CD4-positive, alpha-beta T cell treated with Interleukin-17A for 4 hours (primary cell): Measurements from ENCODE around the gene ECSIT.
"Not testable (repeated sequence)": the region's sequence is repeated elsewhere in the genome, so short reads cannot be mapped to it uniquely, and the experiment has no call there.

Source experiments
- DNase-seq: peaks from one replicate; pipeline ENCODE4 v3.0.0-alpha.2; 2020; ENCODE audit warnings: mixed read lengths

The ECSIT gene

DNA sequence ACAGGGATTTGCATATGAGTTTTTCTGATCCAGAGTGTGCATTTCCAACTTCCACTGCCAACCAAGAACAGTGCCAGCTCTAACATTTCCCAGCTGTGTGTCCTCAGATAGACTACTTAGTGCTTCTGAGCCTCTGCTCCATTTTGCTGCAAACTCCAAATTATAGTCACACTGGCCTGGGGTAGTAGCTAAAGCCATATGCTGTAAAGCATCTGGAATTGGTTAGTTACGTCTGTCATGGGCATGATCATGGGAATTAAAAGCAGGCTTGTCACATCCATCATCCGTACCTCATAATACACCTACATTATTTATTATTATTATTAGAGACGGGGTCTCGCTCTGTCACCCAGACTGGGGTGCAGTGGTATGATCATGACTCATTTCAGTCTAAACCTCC, 55.2 kb downstream of the ECSIT start:
- no peak for DNase-seq

DNA sequence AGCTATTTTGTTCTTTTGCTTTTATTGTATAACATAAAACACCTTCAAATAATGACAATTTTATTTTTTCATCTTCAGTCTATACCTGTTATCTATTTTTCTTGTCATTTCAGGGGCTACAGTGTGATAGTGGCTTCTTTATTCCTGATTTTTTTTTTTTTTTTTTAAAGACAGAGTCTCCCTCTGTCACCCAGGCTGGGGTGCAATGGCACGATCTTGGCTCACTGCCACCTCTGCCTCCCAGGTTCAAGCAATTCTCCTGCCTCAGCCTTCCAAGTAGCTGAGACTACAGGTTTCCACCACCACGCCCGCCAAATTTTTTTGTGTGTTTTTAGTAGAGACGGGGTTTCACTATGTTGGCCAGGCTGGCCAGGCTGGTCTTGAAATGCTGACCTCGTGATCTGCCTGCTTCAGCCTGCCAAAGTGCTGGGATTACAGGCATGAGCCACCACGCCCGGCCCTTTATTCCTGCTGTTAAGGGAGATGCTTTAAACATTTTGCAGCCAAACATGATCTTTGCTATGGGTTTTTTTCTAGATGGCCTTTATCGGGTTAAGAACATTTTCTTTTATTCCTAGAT, 60.6 kb downstream of the ECSIT start:
- not testable (repeated sequence) for DNase-seq

DNA sequence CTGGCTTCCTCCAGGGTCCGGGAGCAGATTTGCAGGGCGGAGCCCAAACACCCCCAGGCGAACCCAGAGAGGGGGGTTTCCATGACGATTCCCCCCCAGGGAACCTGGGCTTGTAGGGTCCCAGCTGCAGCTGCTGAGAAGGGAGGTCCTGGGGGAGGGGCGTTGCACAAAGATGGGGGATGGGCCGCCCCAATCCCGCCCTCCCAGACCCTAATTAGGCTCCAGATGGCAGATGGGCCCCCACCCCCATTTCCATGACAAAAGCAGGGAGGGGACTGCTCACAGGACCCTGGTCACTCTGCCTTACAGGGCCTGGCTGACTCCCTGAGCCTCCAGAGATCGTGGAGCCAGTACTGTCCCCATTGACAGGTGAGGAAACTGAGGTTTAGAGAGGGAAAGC, 63.3 kb downstream of the ECSIT start:
- DNase-seq, result no peak

DNA sequence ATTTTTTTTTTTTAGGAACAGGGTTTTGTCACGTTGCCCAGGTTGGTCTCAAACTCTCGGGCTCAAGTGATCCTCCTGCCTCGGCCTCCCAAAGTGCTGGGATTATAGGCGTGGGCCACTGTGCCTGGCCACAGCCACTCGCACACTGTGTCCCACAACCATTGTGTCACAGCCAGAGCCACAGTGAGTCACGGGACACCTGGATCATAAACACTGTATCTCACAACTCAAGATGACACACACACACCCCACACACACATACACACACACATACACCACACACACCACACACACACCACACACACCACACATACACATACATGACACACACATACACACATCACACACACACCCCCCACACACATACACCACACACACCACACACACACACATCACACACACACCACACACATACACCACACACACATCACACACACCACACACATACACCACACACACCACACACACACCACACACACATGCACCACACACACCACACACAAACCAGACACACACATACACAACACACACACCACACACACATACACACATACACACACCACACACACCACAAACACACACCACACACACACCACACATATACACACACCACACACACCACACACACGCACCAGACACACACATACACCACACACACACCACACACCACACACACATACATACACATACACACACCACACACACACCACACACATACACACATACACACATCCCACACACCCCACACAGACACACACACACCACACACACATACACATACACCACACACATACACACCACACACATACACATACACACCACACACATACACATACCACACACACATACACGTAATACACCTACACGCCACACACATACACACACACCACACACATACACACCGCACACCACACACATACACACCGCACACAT, 64.3 kb downstream of the ECSIT start:
- no peak for DNase-seq

DNA sequence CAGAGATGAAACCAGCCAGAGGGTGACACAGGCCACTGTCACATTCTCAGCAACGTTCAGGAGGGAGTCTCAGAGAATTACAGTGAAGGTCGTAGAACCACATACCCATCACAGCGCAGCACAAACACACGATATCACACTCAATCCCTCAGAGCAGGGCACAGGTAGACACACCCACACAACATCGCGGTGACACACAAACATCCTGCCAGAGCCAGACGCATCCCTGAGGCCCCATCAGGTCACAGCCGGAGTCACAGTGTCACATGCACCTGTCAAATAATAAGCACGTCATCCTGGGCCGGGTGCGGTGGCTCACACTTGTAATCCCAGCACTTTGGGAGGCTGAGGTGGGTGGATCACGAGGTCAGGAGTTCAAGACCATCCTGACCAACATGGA, 65.5 kb downstream of the ECSIT start:
- no peak for DNase-seq

DNA sequence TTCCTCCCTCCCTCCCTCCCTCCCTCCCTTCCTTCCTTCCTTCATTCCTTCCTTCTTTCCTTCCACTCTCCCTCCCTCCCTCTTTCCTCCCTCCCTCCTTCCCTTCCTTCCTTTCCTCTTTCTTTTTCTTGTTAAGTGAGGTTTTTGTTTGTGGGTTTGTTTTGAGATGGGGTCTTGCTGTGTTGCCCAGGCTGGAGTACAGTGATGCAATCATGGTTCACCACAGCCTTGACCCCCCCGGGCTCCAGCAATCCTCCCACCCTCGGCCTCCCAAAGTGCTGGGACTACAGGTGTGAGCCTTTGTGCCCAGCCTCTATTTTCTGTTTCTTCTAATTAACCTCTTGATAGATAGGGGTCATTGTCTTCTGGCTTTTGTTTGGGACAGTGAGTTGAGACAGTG, 67.5 kb downstream of the ECSIT start:
- DNase-seq, result no peak

DNA sequence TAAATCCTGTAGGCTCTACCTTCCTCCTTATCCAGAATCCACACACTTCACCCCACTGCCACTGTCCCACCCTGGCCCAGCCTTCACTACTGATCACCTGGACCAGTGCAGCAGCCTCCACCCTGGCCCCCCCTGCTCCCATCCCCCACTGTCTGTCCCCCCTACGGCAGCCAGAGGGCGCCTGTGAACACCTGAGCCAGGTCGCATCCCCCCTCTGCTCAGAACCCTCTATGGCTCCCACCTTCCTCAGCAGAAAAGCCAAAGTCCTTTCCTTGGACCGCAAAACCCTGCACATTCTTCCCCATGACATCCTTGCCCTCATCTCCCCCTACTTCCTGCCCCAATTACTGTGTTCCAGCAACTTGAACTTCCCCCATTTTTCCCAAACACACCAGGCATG, 68.7 kb downstream of the ECSIT start:
- peak; percentile 24 for DNase-seq

DNA sequence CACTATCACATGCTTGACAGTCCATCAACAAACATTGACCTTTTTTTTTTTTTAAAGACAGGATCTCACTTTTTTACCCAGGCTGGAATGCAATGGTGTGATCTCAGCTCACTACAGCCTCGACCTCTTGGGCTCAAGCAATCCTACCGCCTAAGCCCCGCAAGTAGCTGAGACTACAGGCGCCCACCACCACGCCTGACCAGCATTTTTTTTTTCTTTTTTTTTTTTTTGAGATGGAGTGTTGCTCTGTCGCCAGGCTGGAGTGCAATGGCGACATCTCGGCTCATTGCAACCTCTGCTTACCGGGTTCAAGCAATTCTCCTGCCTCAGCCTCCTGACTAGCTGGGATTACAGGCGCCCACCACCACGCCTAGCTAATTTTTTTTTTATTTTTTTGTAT, 70.0 kb downstream of the ECSIT start:
- not testable (repeated sequence) for DNase-seq

DNA sequence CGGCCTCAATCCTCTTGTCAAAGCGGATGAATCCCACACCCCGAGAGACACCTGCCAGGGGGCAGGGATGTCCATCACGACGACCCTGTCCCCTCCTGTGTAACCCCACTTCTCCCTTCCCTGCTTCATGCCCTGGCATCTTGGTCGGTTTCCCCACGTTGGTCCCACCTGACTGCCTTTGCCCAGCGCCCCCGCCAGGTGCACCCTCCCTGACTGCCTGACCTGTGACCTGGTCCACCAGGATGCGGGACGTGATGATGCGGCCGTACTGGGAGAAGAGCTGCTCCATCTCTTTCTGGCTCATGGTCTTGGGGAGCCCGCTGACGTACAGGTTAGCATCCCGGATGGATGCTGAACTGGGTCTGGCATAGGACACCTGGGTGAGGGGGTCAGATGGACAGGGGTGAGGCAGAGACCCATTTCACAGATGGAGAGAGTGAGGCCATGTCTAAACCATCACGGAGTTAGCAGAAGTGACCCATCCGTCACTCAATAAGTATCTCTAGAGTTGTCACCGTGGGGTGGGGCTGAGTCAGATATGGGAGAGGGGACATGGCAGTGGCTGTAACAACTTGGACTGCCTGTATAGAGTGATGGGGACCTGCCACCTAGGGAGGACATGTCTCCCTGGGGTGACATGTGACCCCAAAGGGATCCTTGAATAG, 70.6 kb downstream of the ECSIT start:
- DNase-seq, result no peak

DNA sequence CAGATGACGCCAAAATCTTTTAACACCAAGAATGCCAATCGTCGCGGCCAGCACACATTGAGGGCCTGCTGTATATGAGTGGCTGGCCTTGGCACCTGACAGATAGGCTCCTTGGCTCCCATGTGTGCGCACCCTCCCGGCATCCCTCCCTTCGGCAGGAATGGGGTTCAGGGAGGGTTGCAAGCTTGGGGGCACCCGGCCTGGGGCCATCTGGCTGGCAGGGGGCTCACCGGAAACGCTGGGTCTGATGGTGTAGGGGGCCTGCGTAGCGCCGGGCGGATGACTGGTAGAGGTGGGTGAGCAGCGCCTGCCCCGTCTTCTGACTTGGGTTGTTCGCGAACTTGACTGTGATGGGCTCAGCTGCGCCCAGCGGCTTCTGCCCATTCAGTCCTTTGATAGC, 71.1 kb downstream of the ECSIT start:
- DNase-seq, result no peak

DNA sequence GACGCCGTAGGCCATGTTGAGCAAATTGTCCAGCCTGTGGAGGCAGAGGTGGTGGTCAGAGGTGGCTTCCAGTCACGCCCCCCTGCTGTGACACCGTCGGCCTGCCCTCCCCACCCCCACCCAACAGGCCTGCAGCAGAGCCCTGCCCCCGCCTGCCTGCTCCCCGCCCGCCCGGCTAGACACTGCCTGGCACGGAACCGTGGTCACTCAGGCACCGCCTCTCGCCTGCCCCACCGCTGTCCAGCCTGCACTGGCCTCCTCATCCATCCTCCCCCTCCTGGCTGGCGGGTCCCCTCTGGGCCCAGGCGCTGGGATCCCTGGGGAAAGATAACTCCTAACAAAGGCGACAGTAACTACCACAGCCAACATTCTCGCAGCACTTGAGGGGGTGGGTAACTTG, 71.8 kb downstream of the ECSIT start:
- DNase-seq, result no peak

DNA sequence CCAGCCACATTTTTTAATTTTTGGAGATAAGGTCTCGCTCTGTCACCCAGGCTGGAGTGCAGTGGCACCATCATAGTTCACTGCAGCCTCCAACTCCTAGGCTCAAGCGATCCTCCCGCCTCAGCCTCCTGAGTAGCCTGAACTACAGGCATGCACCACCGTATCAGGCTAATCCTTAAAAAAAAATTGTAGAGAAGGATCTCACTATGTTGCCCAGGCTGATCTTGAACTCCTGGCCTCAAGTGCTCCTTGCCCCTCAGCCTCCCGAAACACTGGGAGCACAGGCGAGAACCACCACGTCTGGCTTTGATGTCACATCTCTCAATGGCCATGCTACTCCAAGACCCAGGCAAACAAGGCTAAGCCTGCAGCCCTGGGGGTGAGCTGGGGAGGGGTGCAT, 72.3 kb downstream of the ECSIT start:
- DNase-seq, result no peak
